ENCODE results near the gene GALNT11.

DNA sequence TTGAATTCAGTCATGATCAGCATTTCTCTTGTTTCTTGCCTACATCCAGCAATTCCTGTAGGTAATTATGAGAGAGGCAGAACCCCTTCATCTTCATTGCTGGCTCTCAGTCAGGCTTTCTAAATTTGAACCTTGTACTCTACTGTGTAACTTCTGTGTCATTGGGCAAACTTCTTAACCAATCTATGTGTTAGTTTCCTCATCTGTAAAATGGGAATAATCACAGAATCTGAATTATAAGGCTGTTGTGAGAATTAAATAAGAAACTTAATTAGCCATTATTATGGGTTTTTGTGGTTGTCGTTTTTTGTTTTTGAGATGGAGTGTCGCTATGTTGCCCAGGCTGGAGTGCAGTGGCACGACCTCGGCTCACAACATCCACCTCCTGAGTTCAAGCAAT is 11.5 kb upstream of the GALNT11 start:
- TF ChIP-seq EZH2 (IDR thresholded peaks at IDR 0.05; ENCODE audit: borderline replicate concordance, low read length), result no peak
- TF ChIP-seq, protein P1, sequence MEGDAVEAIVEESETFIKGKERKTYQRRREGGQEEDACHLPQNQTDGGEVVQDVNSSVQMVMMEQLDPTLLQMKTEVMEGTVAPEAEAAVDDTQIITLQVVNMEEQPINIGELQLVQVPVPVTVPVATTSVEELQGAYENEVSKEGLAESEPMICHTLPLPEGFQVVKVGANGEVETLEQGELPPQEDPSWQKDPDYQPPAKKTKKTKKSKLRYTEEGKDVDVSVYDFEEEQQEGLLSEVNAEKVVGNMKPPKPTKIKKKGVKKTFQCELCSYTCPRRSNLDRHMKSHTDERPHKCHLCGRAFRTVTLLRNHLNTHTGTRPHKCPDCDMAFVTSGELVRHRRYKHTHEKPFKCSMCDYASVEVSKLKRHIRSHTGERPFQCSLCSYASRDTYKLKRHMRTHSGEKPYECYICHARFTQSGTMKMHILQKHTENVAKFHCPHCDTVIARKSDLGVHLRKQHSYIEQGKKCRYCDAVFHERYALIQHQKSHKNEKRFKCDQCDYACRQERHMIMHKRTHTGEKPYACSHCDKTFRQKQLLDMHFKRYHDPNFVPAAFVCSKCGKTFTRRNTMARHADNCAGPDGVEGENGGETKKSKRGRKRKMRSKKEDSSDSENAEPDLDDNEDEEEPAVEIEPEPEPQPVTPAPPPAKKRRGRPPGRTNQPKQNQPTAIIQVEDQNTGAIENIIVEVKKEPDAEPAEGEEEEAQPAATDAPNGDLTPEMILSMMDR (IDR thresholded peaks at IDR 0.05; ENCODE audit: low read length), result no peak

Data from OCI-LY1 (cell line).